NCI-H748 (cell line): Measurements from ENCODE around the gene CALD1.

Experiments
- DNase-seq: peaks from one replicate; lab custom pipeline; 2025; ENCODE audit not compliant: unreplicated experiment; lab: John Stamatoyannopoulos, UW

Gene CALD1

GRCh38 chr7:134890246-134891240 is 111.1 kb downstream of the CALD1 start:
- DNase-seq = peak; percentile 72

GRCh38 chr7:134891262-134891695 is 111.8 kb downstream of the CALD1 start:
- DNase-seq = peak; percentile 82

GRCh38 chr7:134891696-134892678 is 112.6 kb downstream of the CALD1 start:
- DNase-seq = no peak

- peak; percentile 20 for DNase-seq
Measured at GRCh38 chr7:134892963-134893362, 113.5 kb downstream of the CALD1 start.

- DNase-seq = no peak
Measured at GRCh38 chr7:134893920-134894319, 114.5 kb downstream of the CALD1 start.

GRCh38 chr7:134894928-134895327 is 115.5 kb downstream of the CALD1 start:
- no peak for DNase-seq

GRCh38 chr7:134896073-134896472 is 116.6 kb downstream of the CALD1 start:
- no peak for DNase-seq

- DNase-seq = no peak
Measured at GRCh38 chr7:134897936-134898335, 118.5 kb downstream of the CALD1 start.

GRCh38 chr7:134899729-134900128 is 120.3 kb downstream of the CALD1 start:
- DNase-seq = no peak

GRCh38 chr7:134900166-134900982 is 120.9 kb downstream of the CALD1 start:
- no peak for DNase-seq

- DNase-seq = no peak
Measured at GRCh38 chr7:134901389-134902020, 122.1 kb downstream of the CALD1 start.

- DNase-seq = no peak
Measured at GRCh38 chr7:134902058-134902457, 122.6 kb downstream of the CALD1 start.

GRCh38 chr7:134903073-134903790 is 123.8 kb downstream of the CALD1 start:
- DNase-seq = no peak

- DNase-seq = no peak
Measured at GRCh38 chr7:134905375-134905774, 125.9 kb downstream of the CALD1 start.

GRCh38 chr7:134907000-134907399 is 127.6 kb downstream of the CALD1 start:
- DNase-seq = no peak

- DNase-seq = no peak
Measured at GRCh38 chr7:134907639-134908038, 128.2 kb downstream of the CALD1 start.

GRCh38 chr7:134908289-134908688 is 128.9 kb downstream of the CALD1 start:
- no peak for DNase-seq

- DNase-seq = no peak
Measured at GRCh38 chr7:134910214-134910890, 130.9 kb downstream of the CALD1 start.

- DNase-seq = no peak
Measured at GRCh38 chr7:134910968-134911367, 131.5 kb downstream of the CALD1 start.
